Liver (tissue), 9 donors: ENCODE results near the gene MED12L. TPM values are rescaled to one million over a fixed set of nuclear protein-coding genes. Genes with fewer than 3 reads are reported as not detected.

Experiments used
- DNase-seq: peaks from one replicate; pipeline ENCODE4 v3.0.0-alpha.2; 2017; ENCODE audit warnings: low spot score
- H3K27ac ChIP-seq, 2 donors: one replicate each; pipeline ENCODE4 v1.7.0; 2013; ENCODE audit warnings: inconsistent platforms in 2 of 2, low read length in 2 of 2, control low read depth in 1 of 2, low read depth in 1 of 2, mild to moderate bottlenecking in 1 of 2
- H3K27me3 ChIP-seq, 4 donors: one replicate each; pipeline versions ENCODE4 v1.6.1 to v1.7.0; 2013; ENCODE audit warnings: low read length in 3 of 4, inconsistent platforms in 1 of 4, mild to moderate bottlenecking in 1 of 4, moderate library complexity in 1 of 4; ENCODE audit not compliant: control insufficient read depth in 4 of 4, insufficient read depth in 4 of 4
- H3K36me3 ChIP-seq, 4 donors: one replicate each; pipeline versions ENCODE4 v1.6.1 to v1.7.0; 2013; ENCODE audit warnings: low read length in 3 of 4, mild to moderate bottlenecking in 3 of 4, low read depth in 1 of 4, moderate library complexity in 1 of 4; ENCODE audit not compliant: control insufficient read depth in 4 of 4, insufficient read depth in 3 of 4
- H3K4me1 ChIP-seq, 4 donors: one replicate each; pipeline versions ENCODE4 v1.6.1 to v1.7.0; 2013; ENCODE audit warnings: low read length in 3 of 4, mild to moderate bottlenecking in 3 of 4, moderate library complexity in 1 of 4; ENCODE audit not compliant: control insufficient read depth in 4 of 4, insufficient read depth in 4 of 4
- H3K4me3 ChIP-seq, 3 donors: one replicate each; pipeline versions ENCODE4 v1.6.1 to v1.7.0; 2013; ENCODE audit warnings: low read length in 3 of 3, control low read depth in 1 of 3, low read depth in 1 of 3, mild to moderate bottlenecking in 1 of 3
- H3K9ac ChIP-seq, 2 donors: one replicate each; pipeline ENCODE4 v1.7.0; 2013; ENCODE audit warnings: low read length in 2 of 2, mild to moderate bottlenecking in 2 of 2, moderate library complexity in 2 of 2, control low read depth in 1 of 2, low read depth in 1 of 2
- H3K9me3 ChIP-seq, 4 donors: one replicate each; pipeline versions ENCODE4 v1.6.1 to v1.7.0; 2013; ENCODE audit warnings: low read length in 3 of 4; ENCODE audit not compliant: control insufficient read depth in 4 of 4
- ATF3 ChIP-seq: IDR thresholded peaks from 2 replicates; pipeline ENCODE4 v1.6.1; 2016; ENCODE audit warnings: antibody characterized with exemption
- CTCF ChIP-seq: fragments of 150-350 bp; IDR thresholded peaks from 2 replicates; pipeline ENCODE4 v1.5.1; 2017; ENCODE audit warnings: improper control_type of control experiment, low read depth, low read length; ENCODE audit not compliant: missing input control
- FOXA2 ChIP-seq: IDR thresholded peaks from 2 replicates; pipeline ENCODE4 v1.6.1; 2016; ENCODE audit warnings: antibody characterized with exemption
- GABPA ChIP-seq, 2 donors: IDR thresholded peaks in 1 of 2; conservative IDR thresholded peaks in 1 of 2; 2 replicates each; pipeline ENCODE4 v1.6.1; 2016; ENCODE audit warnings: antibody characterized with exemption in 2 of 2, mild to moderate bottlenecking in 1 of 2, moderate library complexity in 1 of 2
- HNF4A ChIP-seq, 2 donors: conservative IDR thresholded peaks; 2 replicates each; pipeline ENCODE4 v1.6.1; 2016; ENCODE audit warnings: antibody characterized with exemption in 2 of 2, mild to moderate bottlenecking in 2 of 2
- HNF4G ChIP-seq: IDR thresholded peaks from 2 replicates; pipeline ENCODE4 v1.6.1; 2016; ENCODE audit warnings: antibody characterized with exemption
- JUND ChIP-seq, 2 donors: IDR thresholded peaks; 2 replicates each; pipeline ENCODE4 v1.6.1; 2016; ENCODE audit warnings: antibody characterized with exemption in 2 of 2
- MAX ChIP-seq: IDR thresholded peaks from 2 replicates; pipeline ENCODE4 v1.6.1; 2016; ENCODE audit warnings: antibody characterized with exemption
- NR2F2 ChIP-seq: IDR thresholded peaks from 2 replicates; pipeline ENCODE4 v1.6.1; 2016; ENCODE audit warnings: antibody characterized with exemption
- RAD21 ChIP-seq, 2 donors: IDR thresholded peaks; 2 replicates each; pipeline ENCODE4 v1.6.1; 2016; ENCODE audit warnings: antibody characterized with exemption in 2 of 2, mild to moderate bottlenecking in 2 of 2
- REST ChIP-seq: IDR thresholded peaks from 2 replicates; pipeline ENCODE4 v1.6.1; 2016; ENCODE audit warnings: antibody characterized with exemption, mild to moderate bottlenecking
- RXRA ChIP-seq, 2 donors: IDR thresholded peaks; 2 replicates each; pipeline ENCODE4 v1.6.1; 2017 to 2018; ENCODE audit warnings: antibody characterized with exemption in 2 of 2, mild to moderate bottlenecking in 1 of 2
- SP1 ChIP-seq: IDR thresholded peaks from 2 replicates; pipeline ENCODE4 v1.6.1; 2018; ENCODE audit warnings: antibody characterized with exemption, mild to moderate bottlenecking
- TAF1 ChIP-seq: conservative IDR thresholded peaks from 2 replicates; pipeline ENCODE4 v1.6.1; 2016; ENCODE audit warnings: antibody characterized with exemption, mild to moderate bottlenecking
- YY1 ChIP-seq: IDR thresholded peaks from 2 replicates; pipeline ENCODE4 v1.6.1; 2016; ENCODE audit warnings: antibody characterized with exemption, mild to moderate bottlenecking
- ZBTB33 ChIP-seq: IDR thresholded peaks from 2 replicates; pipeline ENCODE4 v1.6.1; 2016; ENCODE audit warnings: antibody characterized with exemption
- WGBS: extraction: QIAGEN DNeasy Blood & Tissue Kit; methylation state at CpG from one replicate; pipeline ENCODE4 v1.1.7; 2013; 5-methylcytosine and 5-hydroxymethylcytosine counted together
- polyA plus RNA-seq, 2 donors: library from polyadenylated mRNA; stranded (reverse) in 1 of 2; unstranded in 1 of 2; fragments of 200-250 nt in 1 of 2; fragments of >200 nt in 1 of 2; fragmentation: Nextera tagmentation in 1 of 2; extraction: Ambion mirVana in 1 of 2; gene quantifications; one replicate each; pipeline versions ENCODE4 v1.2.1 to v1.2.3, GENCODE V29; 2013 to 2015
- total RNA-seq, 2 donors: library from RNA; depleted of rRNA; stranded (reverse); fragments of >200 nt; gene quantifications; one replicate each; pipeline ENCODE4 v1.2.3, GENCODE V29; 2014
- donor health status: healthy.
- donor health status: healthy.
- donor health status: healthy.
- donor health status: healthy.
- donor health status: healthy.

Gene MED12L
- total and polyA plus RNA-seq, 4 donors: 0.02 to 2.1 (median 0.49) TPM

- Histone ChIP-seq H3K36me3 (no peaks in the 10 kb centered on the region), H3K27me3 (peaks cover 0 to 3% (median 0%) of the 10 kb centered on the region in 4 donors), H3K4me3 (no peak overlapping the region), H3K4me1 (no peaks in the 10 kb centered on the region), H3K9ac (no peak overlapping the region), H3K9me3 (no peaks in the 10 kb centered on the region), H3K27ac (no peak overlapping the region)
- no peak for DNase-seq
- TF ChIP-seq ATF3 (no peak), NR2F2 (no peak), MAX (no peak), REST (no peak), YY1 (no peak), RAD21 (IDR thresholded peaks at IDR 0.05) (no peak), TAF1 (no peak), SP1 (no peak), ZBTB33 (no peak), HNF4A (conservative IDR thresholded peaks at IDR 0.05) (no peak), HNF4G (no peak)
- 74% methylated on average over 8 of the region's 8 CpGs for WGBS
Observed at GRCh38 chr3:151101270-151101969, 16.0 kb downstream of the MED12L start.

GRCh38 chr3:151106311-151106710 lies 20.8 kb downstream of the MED12L start:
- Histone ChIP-seq H3K27ac (no peak overlapping the region), H3K4me3 (no peak overlapping the region), H3K4me1 (no peaks in the 10 kb centered on the region), H3K9me3 (no peaks in the 10 kb centered on the region), H3K9ac (no peak overlapping the region), H3K27me3 (no peaks in the 10 kb centered on the region), H3K36me3 (no peaks in the 10 kb centered on the region)
- DNase-seq: no peak
- 94% methylated on average over 2 of the region's 2 CpGs for WGBS
- TF ChIP-seq ATF3 (no peak), RAD21 (IDR thresholded peaks at IDR 0.05) (no peak), HNF4G (no peak), JUND (IDR thresholded peaks at IDR 0.05) (no peak), TAF1 (no peak), ZBTB33 (no peak), GABPA (IDR thresholded peaks at IDR 0.05 in 1 of 2, conservative IDR thresholded peaks at IDR 0.05 in 1 of 2) (no peak), NR2F2 (no peak), RXRA (IDR thresholded peaks at IDR 0.05) (no peak), YY1 (no peak), HNF4A (conservative IDR thresholded peaks at IDR 0.05) (no peak), CTCF (no peak), FOXA2 (no peak), MAX (no peak)
